Mononuclear cell (primary cell): ENCODE data around the gene PDLIM1. TPM values are rescaled to one million over a fixed set of nuclear protein-coding genes. Genes with fewer than 3 reads are reported as not detected.

ENCODE experiments used
- H3K27me3 ChIP-seq: 2 replicates; pipeline ENCODE4 v1.6.0; 2011; ENCODE audit warnings: low read length, control low read depth; ENCODE audit not compliant: insufficient read depth
- H3K4me1 ChIP-seq: 2 replicates; pipeline ENCODE4 v1.5.1; 2011; ENCODE audit warnings: mild to moderate bottlenecking, low read length, control low read depth; ENCODE audit not compliant: insufficient read depth
- H3K4me3 ChIP-seq: 2 replicates; pipeline ENCODE4 v1.5.1; 2011; ENCODE audit warnings: mild to moderate bottlenecking, low read length, moderate library complexity
- H3K9me3 ChIP-seq: 2 replicates; pipeline ENCODE4 v1.5.1; 2011; ENCODE audit warnings: low read depth, mild to moderate bottlenecking, control low read depth, low read length
- total RNA-seq: library from RNA; depleted of rRNA; stranded (reverse); fragments of >200 nt; gene quantifications from one replicate; pipeline ENCODE4 v1.2.3, GENCODE V29; 2012

PDLIM1 gene
- total RNA-seq, 1 donor = 19.9 TPM

GRCh38 chr10:95266674-95267095 is 24.1 kb downstream of the PDLIM1 start:
- Histone ChIP-seq H3K4me3 (no peak overlapping the region), H3K27me3 (no peaks in the 10 kb centered on the region), H3K4me1 (no peaks in the 10 kb centered on the region), H3K9me3 (no peaks in the 10 kb centered on the region)

GRCh38 chr10:95265572-95265971 is 25.2 kb downstream of the PDLIM1 start:
- no peaks in the 10 kb centered on the region for H3K9me3 ChIP-seq
- no peaks in the 10 kb centered on the region for H3K27me3 ChIP-seq
- no peak overlapping the region for H3K4me3 ChIP-seq
- H3K4me1 ChIP-seq = no peaks in the 10 kb centered on the region

GRCh38 chr10:95264227-95265051 is 26.4 kb downstream of the PDLIM1 start:
- no peaks in the 10 kb centered on the region for H3K27me3 ChIP-seq
- no peak overlapping the region for H3K4me3 ChIP-seq
- no peaks in the 10 kb centered on the region for H3K9me3 ChIP-seq
- H3K4me1 ChIP-seq = no peaks in the 10 kb centered on the region

- H3K4me3 ChIP-seq = no peak overlapping the region
- H3K27me3 ChIP-seq = no peaks in the 10 kb centered on the region
- no peaks in the 10 kb centered on the region for H3K9me3 ChIP-seq
- no peaks in the 10 kb centered on the region for H3K4me1 ChIP-seq
Observed at GRCh38 chr10:95263864-95264226, 27.0 kb downstream of the PDLIM1 start.

- no peaks in the 10 kb centered on the region for H3K27me3 ChIP-seq
- H3K9me3 ChIP-seq = no peaks in the 10 kb centered on the region
- no peaks in the 10 kb centered on the region for H3K4me1 ChIP-seq
- H3K4me3 ChIP-seq = no peak overlapping the region
Observed at GRCh38 chr10:95262763-95263518, 27.9 kb downstream of the PDLIM1 start.

GRCh38 chr10:95261926-95262325 is 28.9 kb downstream of the PDLIM1 start:
- Histone ChIP-seq H3K9me3 (no peaks in the 10 kb centered on the region), H3K27me3 (no peaks in the 10 kb centered on the region), H3K4me1 (no peaks in the 10 kb centered on the region), H3K4me3 (no peak overlapping the region)

- Histone ChIP-seq H3K9me3 (no peaks in the 10 kb centered on the region), H3K27me3 (no peaks in the 10 kb centered on the region), H3K4me1 (no peaks in the 10 kb centered on the region), H3K4me3 (no peak overlapping the region)
Observed at GRCh38 chr10:95260909-95261552, 29.8 kb downstream of the PDLIM1 start.

GRCh38 chr10:95260397-95260881 is 30.4 kb downstream of the PDLIM1 start:
- H3K27me3 ChIP-seq = no peaks in the 10 kb centered on the region
- no peaks in the 10 kb centered on the region for H3K9me3 ChIP-seq
- H3K4me1 ChIP-seq = no peaks in the 10 kb centered on the region
- no peak overlapping the region for H3K4me3 ChIP-seq

GRCh38 chr10:95257849-95258248 is 33.0 kb downstream of the PDLIM1 start:
- H3K27me3 ChIP-seq = no peaks in the 10 kb centered on the region
- no peaks in the 10 kb centered on the region for H3K9me3 ChIP-seq
- H3K4me1 ChIP-seq = no peaks in the 10 kb centered on the region
- H3K4me3 ChIP-seq = no peak overlapping the region

- Histone ChIP-seq H3K4me1 (no peaks in the 10 kb centered on the region), H3K9me3 (no peaks in the 10 kb centered on the region), H3K27me3 (no peaks in the 10 kb centered on the region), H3K4me3 (no peak overlapping the region)
Observed at GRCh38 chr10:95256268-95256667, 34.5 kb downstream of the PDLIM1 start.

GRCh38 chr10:95254629-95255028 is 36.2 kb downstream of the PDLIM1 start:
- H3K4me1 ChIP-seq = no peaks in the 10 kb centered on the region
- H3K27me3 ChIP-seq = no peaks in the 10 kb centered on the region
- no peaks in the 10 kb centered on the region for H3K9me3 ChIP-seq
- H3K4me3 ChIP-seq = no peak overlapping the region

GRCh38 chr10:95253686-95254085 is 37.1 kb downstream of the PDLIM1 start:
- Histone ChIP-seq H3K9me3 (no peaks in the 10 kb centered on the region), H3K27me3 (no peaks in the 10 kb centered on the region), H3K4me1 (no peaks in the 10 kb centered on the region), H3K4me3 (no peak overlapping the region)

- no peak overlapping the region for H3K4me3 ChIP-seq
- no peaks in the 10 kb centered on the region for H3K9me3 ChIP-seq
- no peaks in the 10 kb centered on the region for H3K4me1 ChIP-seq
- H3K27me3 ChIP-seq = no peaks in the 10 kb centered on the region
Observed at GRCh38 chr10:95253007-95253406, 37.8 kb downstream of the PDLIM1 start.

- Histone ChIP-seq H3K4me3 (no peak overlapping the region), H3K27me3 (no peaks in the 10 kb centered on the region), H3K9me3 (no peaks in the 10 kb centered on the region), H3K4me1 (no peaks in the 10 kb centered on the region)
Observed at GRCh38 chr10:95250856-95251255, 39.9 kb downstream of the PDLIM1 start.

- no peaks in the 10 kb centered on the region for H3K4me1 ChIP-seq
- no peaks in the 10 kb centered on the region for H3K9me3 ChIP-seq
- no peak overlapping the region for H3K4me3 ChIP-seq
- no peaks in the 10 kb centered on the region for H3K27me3 ChIP-seq
Observed at GRCh38 chr10:95249467-95249866, 41.3 kb downstream of the PDLIM1 start.
